ENCODE measurements around the gene SGPP1. TPM values are rescaled to one million over a fixed set of nuclear protein-coding genes. Genes with fewer than 3 reads are reported as not detected.
"Not testable (repeated sequence)": the region's sequence is repeated elsewhere in the genome, so short reads cannot be mapped to it uniquely, and the experiment has no call there.

The SGPP1 gene
- total RNA-seq, 3 donors from 2014 or later, result 12.5 to 18.4 (median 17.0) TPM

- Histone ChIP-seq H3K9me3 (no peaks in the 10 kb centered on the region), H3K4me3 (no peak overlapping the region), H3K4me1 (ENCODE audit: low read depth) (peaks cover 2% of the 10 kb centered on the region), H3K36me3 (ENCODE audit: low read depth) (no peaks in the 10 kb centered on the region)
- intact Hi-C loops (cut with DNase I, micrococcal nuclease), result no loop called here
- no peak for TF ChIP-seq CTCF (IDR thresholded peaks at IDR 0.05)
- ATAC-seq, result no peak
- DNase-seq, result no peak
Observed at GRCh38 chr14:63757211-63757610, 29.3 kb upstream of the SGPP1 start.

- no peak overlapping the region for H3K4me3 ChIP-seq
- peak; percentile 88 for ATAC-seq
- intact Hi-C loops (cut with DNase I, micrococcal nuclease), result no loop called here
- H3K9me3 ChIP-seq, result no peaks in the 10 kb centered on the region
- peak in 1 of 3 donors; percentile 28 for DNase-seq
- no peaks in the 10 kb centered on the region for H3K4me1 ChIP-seq (ENCODE audit: low read depth)
- H3K36me3 ChIP-seq (ENCODE audit: low read depth), result no peaks in the 10 kb centered on the region
- TF ChIP-seq CTCF (IDR thresholded peaks at IDR 0.05), result no peak
Observed at GRCh38 chr14:63752449-63753169, 24.7 kb upstream of the SGPP1 start.

GRCh38 chr14:63751076-63751475 lies 23.2 kb upstream of the SGPP1 start:
- H3K4me3 ChIP-seq; H3K9me3 ChIP-seq; DNase-seq; H3K4me1 ChIP-seq (ENCODE audit: low read depth); ATAC-seq; H3K36me3 ChIP-seq (ENCODE audit: low read depth); intact Hi-C loops (cut with DNase I, micrococcal nuclease): not testable (repeated sequence)

- DNase-seq (no peak), ATAC-seq (no peak)
- intact Hi-C loops (cut with DNase I, micrococcal nuclease), result no loop called here
- Histone ChIP-seq H3K9me3 (no peaks in the 10 kb centered on the region), H3K4me1 (ENCODE audit: low read depth) (no peaks in the 10 kb centered on the region), H3K36me3 (ENCODE audit: low read depth) (no peaks in the 10 kb centered on the region), H3K4me3 (no peak overlapping the region)
- no peak for TF ChIP-seq CTCF (IDR thresholded peaks at IDR 0.05)
Observed at GRCh38 chr14:63747846-63748245, 20.0 kb upstream of the SGPP1 start.

GRCh38 chr14:63745858-63746425 lies 18.1 kb upstream of the SGPP1 start:
- DNase-seq, result peak in 1 of 3 donors; percentile 40
- peak; percentile 72 for ATAC-seq
- intact Hi-C loops (cut with DNase I, micrococcal nuclease), result no loop called here
- Histone ChIP-seq H3K9me3 (no peaks in the 10 kb centered on the region), H3K4me1 (ENCODE audit: low read depth) (no peaks in the 10 kb centered on the region), H3K36me3 (ENCODE audit: low read depth) (no peaks in the 10 kb centered on the region), H3K4me3 (no peak overlapping the region)
- no peak for TF ChIP-seq CTCF (IDR thresholded peaks at IDR 0.05)

- H3K4me1 ChIP-seq (ENCODE audit: low read depth), result no peaks in the 10 kb centered on the region
- no peak for DNase-seq
- no peaks in the 10 kb centered on the region for H3K9me3 ChIP-seq
- no peak for TF ChIP-seq CTCF (IDR thresholded peaks at IDR 0.05)
- H3K36me3 ChIP-seq (ENCODE audit: low read depth), result no peaks in the 10 kb centered on the region
- no peak for ATAC-seq
- intact Hi-C loops (cut with DNase I, micrococcal nuclease), result no loop called here
- H3K4me3 ChIP-seq, result no peak overlapping the region
Observed at GRCh38 chr14:63745272-63745671, 17.4 kb upstream of the SGPP1 start.
